Esophagus squamous epithelium (tissue), 5 donors: Measurements from ENCODE around the gene CLCN7. TPM values are rescaled to one million over a fixed set of nuclear protein-coding genes. Genes with fewer than 3 reads are reported as not detected.

Experiments used
- DNase-seq: peaks from one replicate; lab custom pipeline; 2025; lab: John Stamatoyannopoulos, UW
- H3K27ac ChIP-seq, 4 donors: fragments of 200-600 bp; sonication (generic); one replicate each; pipeline ENCODE4 v1.5.1; 2016 to 2019; ENCODE audit warnings: mild to moderate bottlenecking in 1 of 4
- H3K27me3 ChIP-seq, 4 donors: fragments of 200-600 bp; sonication (generic); 1 replicate in 3 of 4; 2 replicates in 1 of 4; pipeline versions ENCODE4 v1.5.1 to v1.6.0; 2017 to 2021; ENCODE audit warnings: antibody characterized with exemption in 1 of 4
- H3K36me3 ChIP-seq, 3 donors: fragments of 200-600 bp; sonication (generic); one replicate each; pipeline ENCODE4 v1.5.1; 2016 to 2019
- H3K4me1 ChIP-seq, 3 donors: fragments of 200-600 bp; sonication (generic); one replicate each; pipeline ENCODE4 v1.5.1; 2017 to 2019
- H3K4me3 ChIP-seq, 4 donors: fragments of 200-600 bp; sonication (generic); 1 replicate in 3 of 4; 2 replicates in 1 of 4; pipeline ENCODE4 v1.5.1; 2016 to 2019; ENCODE audit warnings: mild to moderate bottlenecking in 2 of 4, moderate library complexity in 1 of 4
- H3K9me3 ChIP-seq, 3 donors: fragments of 200-600 bp; sonication (generic); one replicate each; pipeline ENCODE4 v1.5.1; 2016 to 2019
- POLR2A ChIP-seq, 4 donors: fragments of 450-650 bp; IDR thresholded peaks; one replicate each; pipeline ENCODE4 v1.6.1; 2017; ENCODE audit warnings: antibody characterized with exemption in 4 of 4, mild to moderate bottlenecking in 4 of 4, moderate library complexity in 3 of 4
- WGBS, 2 donors: methylation state at CpG; one replicate each; pipeline ENCODE4 v1.1.5; 2018; 5-methylcytosine and 5-hydroxymethylcytosine counted together
- intact Hi-C: fragments of 100-400 bp; cut with DNase I; formaldehyde crosslinking; loops from one replicate; pipeline ENCODE4 v1.15.0; 2022
- total RNA-seq, 4 donors: library from RNA; depleted of rRNA; stranded (reverse); fragments of >200 nt; gene quantifications; one replicate each; pipeline ENCODE4 v1.1.0, GENCODE V29; 2016
- TF ChIP-seq, protein P1 (sequence below), 6 experiments: fragments of 450-650 bp in 4 of 6; fragments of 200-600 bp in 2 of 6; sonication (generic) in 2 of 6; IDR thresholded peaks; one replicate each; pipeline ENCODE4 v1.5.1; 2016 to 2019; ENCODE audit warnings: antibody characterized with exemption in 6 of 6, mild to moderate bottlenecking in 4 of 6, moderate library complexity in 4 of 6
- donor health status: DM: yes; HTN: yes; CAD: no.

CLCN7 gene
- total RNA-seq, 4 donors from 2014 or later = 21.5 to 41.2 (median 33.6) TPM

DNA sequence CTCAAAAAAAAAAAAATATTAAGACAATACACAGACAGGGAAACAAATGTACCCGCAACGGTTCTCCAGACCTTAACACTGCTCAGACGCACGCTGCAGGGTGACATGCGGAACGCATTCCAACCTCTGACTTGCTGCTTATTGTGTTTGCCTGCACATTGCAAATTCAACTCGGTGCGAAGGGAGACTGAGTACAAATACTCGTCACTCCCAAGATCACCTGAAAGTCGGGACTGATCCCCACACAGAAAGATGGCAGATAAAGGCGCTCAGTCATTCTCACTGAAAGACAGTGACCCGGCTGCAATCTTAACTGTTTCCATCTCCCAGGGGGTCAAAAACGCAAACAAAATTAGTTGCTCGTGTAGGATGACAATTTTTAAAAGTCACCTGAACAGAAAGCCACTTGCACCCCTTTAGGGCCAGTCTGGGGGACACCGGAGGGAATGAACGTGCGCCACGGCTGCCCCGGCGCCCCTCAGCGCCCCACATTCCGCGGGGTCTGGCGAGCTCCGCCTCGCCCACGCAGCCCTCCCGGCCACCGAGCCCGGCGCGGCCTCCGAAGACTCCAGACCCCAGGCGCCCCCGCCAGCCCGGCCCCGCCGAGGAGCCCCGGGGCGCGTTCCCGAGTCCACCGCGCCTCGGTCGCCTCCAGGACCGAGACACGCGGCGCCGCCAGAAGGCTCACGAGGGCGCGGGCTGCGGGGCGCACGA lies 589 bp downstream of the CLCN7 start:
- DNase-seq = no peak
- Histone ChIP-seq H3K9me3 (no peaks in the 10 kb centered on the region), H3K4me3 (peak overlapping the region; percentile 66 to 93 (median 82)), H3K27me3 (no peaks in the 10 kb centered on the region), H3K4me1 (peaks cover 14 to 57% (median 34%) of the 10 kb centered on the region in 3 donors), H3K27ac (peak overlapping the region; percentile 83 to 96 (median 92)), H3K36me3 (no peaks in the 10 kb centered on the region)
- intact Hi-C loops = no loop called here
- no peak for TF ChIP-seq POLR2A (IDR thresholded peaks at IDR 0.05)
- TF ChIP-seq, protein P1, sequence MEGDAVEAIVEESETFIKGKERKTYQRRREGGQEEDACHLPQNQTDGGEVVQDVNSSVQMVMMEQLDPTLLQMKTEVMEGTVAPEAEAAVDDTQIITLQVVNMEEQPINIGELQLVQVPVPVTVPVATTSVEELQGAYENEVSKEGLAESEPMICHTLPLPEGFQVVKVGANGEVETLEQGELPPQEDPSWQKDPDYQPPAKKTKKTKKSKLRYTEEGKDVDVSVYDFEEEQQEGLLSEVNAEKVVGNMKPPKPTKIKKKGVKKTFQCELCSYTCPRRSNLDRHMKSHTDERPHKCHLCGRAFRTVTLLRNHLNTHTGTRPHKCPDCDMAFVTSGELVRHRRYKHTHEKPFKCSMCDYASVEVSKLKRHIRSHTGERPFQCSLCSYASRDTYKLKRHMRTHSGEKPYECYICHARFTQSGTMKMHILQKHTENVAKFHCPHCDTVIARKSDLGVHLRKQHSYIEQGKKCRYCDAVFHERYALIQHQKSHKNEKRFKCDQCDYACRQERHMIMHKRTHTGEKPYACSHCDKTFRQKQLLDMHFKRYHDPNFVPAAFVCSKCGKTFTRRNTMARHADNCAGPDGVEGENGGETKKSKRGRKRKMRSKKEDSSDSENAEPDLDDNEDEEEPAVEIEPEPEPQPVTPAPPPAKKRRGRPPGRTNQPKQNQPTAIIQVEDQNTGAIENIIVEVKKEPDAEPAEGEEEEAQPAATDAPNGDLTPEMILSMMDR (IDR thresholded peaks at IDR 0.05) = no peak
- 17 to 24% methylated on average over 17 of the region's 57 CpGs for WGBS, 2 donors

DNA sequence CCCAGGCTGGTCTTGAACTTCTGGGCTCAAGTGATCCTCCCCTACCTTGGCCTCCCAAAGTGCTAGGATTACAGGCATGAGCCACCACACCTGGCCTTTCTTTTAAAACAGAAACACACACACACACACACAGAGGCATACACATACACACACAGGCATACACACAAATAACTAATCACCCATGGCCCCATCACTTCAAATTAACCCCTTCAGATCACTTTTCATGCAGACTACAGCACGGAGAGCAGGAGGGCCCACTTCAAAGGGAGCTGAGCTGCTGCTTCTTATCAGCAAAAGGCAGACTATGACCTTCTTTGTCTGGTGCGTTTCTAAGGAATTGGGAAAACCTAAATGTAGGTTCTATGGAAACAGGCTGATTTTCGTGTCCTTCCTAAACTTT lies 1.9 kb downstream of the CLCN7 start:
- Histone ChIP-seq H3K36me3 (peaks cover 0 to 3% (median 0%) of the 10 kb centered on the region in 3 donors), H3K4me3 (no peak overlapping the region), H3K27ac (no peak overlapping the region), H3K4me1 (peaks cover 14 to 57% (median 34%) of the 10 kb centered on the region in 3 donors), H3K9me3 (no peaks in the 10 kb centered on the region), H3K27me3 (no peaks in the 10 kb centered on the region)
- WGBS, 2 donors = 53 to 77% methylated on average over 3 of the region's 3 CpGs
- no peak for DNase-seq
- TF ChIP-seq, protein P1 (IDR thresholded peaks at IDR 0.05) = no peak
- no peak for TF ChIP-seq POLR2A (IDR thresholded peaks at IDR 0.05)
- intact Hi-C loops = no loop called here

DNA sequence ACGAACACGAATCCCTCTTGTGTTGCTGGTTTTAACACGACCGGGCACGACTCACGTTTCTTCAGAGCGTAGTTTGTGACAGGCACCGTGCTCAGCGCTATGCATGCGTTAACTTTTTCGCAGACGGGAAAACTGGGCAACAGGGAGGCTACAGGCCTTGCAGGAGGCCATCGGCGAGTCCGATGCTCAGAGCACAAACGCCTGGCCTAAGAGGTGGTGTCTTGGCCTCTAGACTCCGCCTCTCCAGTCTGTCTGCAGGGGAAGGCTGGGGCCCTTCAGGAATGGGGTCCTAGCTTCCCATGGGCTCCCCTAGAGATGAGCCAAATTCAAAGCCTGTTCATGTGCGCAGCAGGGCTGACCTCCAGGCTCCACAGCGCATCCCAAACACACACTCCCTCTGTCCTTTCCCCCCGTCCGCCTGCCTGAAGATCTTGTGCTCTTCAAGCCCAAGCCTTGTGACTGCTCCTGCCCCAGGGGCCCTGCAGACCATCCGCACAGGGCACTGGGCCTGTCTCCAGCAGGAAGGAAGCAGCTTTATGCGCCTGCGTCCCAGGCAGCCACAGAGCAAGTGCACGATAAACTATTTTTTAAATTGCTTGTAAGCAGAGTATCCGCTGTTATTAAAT lies 3.1 kb downstream of the CLCN7 start:
- intact Hi-C loops = no loop called here
- H3K27ac ChIP-seq = peak overlapping the region in 3 of 4 donors; percentile 24 to 54 (median 35)
- 74 to 75% methylated on average over 24 to 25 of the region's 26 CpGs for WGBS, 2 donors
- H3K27me3 ChIP-seq = no peaks in the 10 kb centered on the region
- H3K4me1 ChIP-seq = peaks cover 14 to 67% (median 34%) of the 10 kb centered on the region in 3 donors
- no peaks in the 10 kb centered on the region for H3K9me3 ChIP-seq
- no peak overlapping the region for H3K4me3 ChIP-seq
- DNase-seq = no peak
- peaks cover 0 to 8% (median 0%) of the 10 kb centered on the region in 3 donors for H3K36me3 ChIP-seq
- no peak for TF ChIP-seq POLR2A (IDR thresholded peaks at IDR 0.05)
- TF ChIP-seq, protein P1 (IDR thresholded peaks at IDR 0.05) = no peak

DNA sequence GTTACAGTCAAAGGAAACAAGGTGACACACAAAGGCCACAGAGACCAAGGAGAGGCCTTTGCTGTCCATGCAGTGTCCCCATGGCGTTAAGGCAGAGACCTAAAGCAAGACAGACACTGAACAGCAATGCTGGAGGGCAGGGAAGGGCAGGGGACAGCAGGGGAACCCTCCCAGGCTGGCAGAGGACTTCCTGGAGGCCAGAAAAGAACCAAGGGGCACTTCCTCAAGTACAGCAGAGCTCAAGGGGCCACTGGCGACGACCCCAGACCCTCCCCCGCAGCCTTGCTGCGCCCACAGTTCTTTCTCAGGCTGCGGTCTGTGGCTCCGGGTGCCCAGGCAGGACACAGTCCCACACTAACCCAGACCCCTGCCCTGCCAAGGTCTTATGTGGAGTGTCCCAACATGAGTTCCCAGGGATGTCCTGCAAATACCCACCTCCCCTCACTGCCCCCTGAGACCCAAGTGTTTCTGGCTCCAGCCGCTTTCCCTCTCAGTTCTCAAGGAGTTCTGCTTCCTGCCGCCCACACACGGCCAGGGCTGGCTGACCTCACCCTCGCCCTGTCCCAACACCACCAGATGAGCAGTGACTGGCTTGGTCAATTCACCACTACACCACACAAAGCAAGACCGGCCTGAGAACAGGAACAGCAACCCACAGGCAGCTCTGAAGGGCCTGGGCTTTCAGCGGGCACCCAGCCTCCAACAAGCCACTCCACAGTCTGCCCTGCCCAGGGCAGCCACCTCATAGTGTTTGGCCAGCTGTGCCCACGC lies 4.2 kb downstream of the CLCN7 start:
- DNase-seq = no peak
- H3K4me1 ChIP-seq = peaks cover 13 to 63% (median 32%) of the 10 kb centered on the region in 3 donors
- no peak overlapping the region for H3K4me3 ChIP-seq
- no peak for TF ChIP-seq POLR2A (IDR thresholded peaks at IDR 0.05)
- TF ChIP-seq, protein P1 (IDR thresholded peaks at IDR 0.05) = no peak
- H3K27ac ChIP-seq = peak overlapping the region in 3 of 4 donors; percentile 35 to 54 (median 44)
- intact Hi-C loops = no loop called here
- peaks cover 0 to 12% (median 0%) of the 10 kb centered on the region in 3 donors for H3K36me3 ChIP-seq
- H3K27me3 ChIP-seq = no peaks in the 10 kb centered on the region
- WGBS, 2 donors = 41 to 57% methylated on average over 3 to 9 of the region's 14 CpGs
- no peaks in the 10 kb centered on the region for H3K9me3 ChIP-seq
